ENCODE measurements around the gene MAPK6. TPM values are rescaled to one million over a fixed set of nuclear protein-coding genes. Genes with fewer than 3 reads are reported as not detected.

Gene MAPK6
- polyA plus RNA-seq, 1 donor: 26.4 TPM

DNA sequence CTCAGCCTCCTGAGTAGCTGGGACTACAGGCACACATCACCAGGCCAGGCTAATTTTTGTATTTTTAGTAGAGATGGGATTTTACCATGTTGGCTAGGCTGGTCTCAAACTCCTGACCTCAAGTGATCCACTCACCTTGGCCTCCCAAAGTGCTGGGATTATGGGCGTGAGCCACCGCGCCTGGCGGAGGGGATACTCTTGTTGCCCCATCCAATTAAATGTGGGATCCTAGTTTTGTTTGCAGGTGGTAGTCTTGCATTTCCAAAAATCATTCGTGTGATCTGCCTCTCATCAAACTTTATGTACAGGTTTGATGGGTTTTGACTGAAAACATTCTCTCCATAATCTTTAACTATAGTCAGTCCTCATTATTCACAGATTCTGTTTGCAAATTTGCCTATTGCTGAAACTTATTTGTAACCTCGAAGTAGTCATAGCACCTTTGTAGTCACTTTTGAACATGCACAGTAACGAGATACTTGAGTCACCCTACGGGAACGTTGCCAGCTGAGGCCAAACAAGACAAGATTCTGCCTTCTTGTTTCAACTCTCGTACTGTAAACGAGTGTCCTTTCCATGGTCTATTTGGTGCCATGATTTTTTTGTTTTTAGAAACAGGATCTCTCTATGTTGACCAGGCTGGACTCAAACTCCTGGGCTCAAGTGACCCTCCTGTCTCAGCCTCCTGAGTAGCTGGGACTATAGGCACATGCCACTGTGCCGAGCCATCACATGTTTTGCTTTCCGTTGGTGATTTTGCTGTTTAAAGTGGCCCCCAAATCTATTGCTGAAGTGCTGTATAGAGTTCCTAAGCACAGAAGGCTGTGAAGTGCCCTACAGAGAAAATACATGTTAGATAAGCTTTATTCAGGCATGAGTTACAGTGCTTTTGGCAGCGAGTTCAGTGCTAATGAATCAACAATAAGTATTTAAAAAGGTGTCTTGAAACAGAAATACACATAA, 8.1 kb upstream of the MAPK6 start:
- DNase-seq (ENCODE audit: low read depth): no peak

DNA sequence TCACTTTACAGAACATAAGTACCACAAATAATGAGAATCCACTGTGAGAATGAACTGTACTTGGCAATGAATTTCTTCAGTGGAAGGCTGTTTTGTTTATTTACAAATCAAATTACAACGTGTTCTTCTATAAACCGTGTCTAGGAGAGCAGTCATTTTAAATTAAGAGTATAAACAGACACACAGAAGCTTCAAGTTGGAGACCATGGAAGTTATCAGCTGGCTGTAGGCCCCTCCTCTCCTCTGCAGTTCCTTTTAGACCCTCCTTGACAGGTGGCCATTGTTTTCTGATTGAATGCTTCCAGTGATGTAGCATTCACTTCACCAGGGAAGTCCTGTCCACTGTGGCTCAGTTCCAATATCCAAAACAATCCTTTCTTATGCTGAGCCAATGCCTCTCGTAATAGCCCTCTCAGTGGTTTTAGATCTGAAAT, 7.3 kb upstream of the MAPK6 start:
- DNase-seq (ENCODE audit: low read depth): no peak

DNA sequence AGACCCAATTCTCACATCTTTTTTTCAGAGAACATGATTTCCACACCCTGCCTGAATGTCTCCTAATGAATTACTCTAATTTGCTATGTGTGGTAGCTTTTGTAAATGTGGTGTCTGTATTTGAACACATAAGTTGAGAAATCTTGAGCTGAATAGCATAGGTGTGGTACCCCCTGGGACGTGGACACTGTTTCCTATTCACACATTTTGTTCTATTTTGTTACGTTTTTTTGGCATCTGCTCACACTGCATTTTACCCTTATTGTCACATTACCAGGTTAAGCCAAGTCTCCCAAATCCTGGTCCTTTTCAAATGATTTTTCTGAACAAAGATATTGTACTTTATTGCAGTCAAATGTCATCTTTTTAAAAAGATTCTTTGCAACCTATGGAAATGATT, 6.8 kb upstream of the MAPK6 start:
- DNase-seq (ENCODE audit: low read depth): no peak

DNA sequence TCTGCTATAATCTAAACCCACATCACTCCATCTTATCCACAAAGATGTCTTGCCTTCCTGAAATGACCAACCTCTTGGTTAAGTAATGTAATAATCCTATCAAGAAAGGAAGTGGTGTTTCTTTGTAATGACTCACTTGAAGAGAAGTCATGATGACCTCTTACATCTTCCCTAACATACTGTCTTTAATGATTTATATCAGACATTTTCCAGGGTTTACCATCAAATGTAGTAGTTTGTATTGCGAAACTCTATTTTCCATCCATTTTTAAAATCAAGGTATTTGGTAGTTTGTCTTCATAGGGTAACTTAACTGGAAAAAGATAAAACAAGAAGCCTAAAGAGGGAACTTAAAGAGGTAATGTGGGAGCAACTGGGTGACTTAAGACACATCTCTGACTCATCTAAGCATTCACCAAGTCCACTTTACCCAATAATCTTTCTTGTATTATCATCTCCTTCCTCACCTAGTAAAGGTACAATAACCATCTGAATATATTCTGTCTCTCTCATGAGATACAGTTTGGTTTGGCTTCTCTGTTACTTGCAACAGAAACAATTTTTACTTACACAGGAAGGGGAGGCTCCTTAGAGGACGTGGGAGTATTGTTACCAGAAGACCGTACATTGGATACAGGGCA, 5.7 kb upstream of the MAPK6 start:
- DNase-seq (ENCODE audit: low read depth): no peak

DNA sequence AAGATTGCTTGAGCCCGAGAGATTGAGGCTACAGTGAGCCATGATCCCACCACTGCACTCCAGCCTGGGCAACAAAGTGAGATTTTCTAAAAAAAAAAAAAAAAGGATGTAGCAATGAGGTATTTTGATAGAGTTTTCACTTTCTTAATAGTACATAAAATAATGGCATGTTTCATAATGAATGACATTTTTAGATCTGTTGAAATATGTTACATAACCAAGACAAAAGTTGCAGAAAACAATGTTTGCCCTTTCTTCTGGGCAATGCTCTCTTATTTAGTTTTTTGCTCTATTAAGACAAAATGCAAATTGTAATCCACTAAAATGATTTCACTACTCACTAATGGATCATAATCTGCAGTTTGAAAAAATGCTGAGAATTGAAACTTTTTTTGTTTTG, 4.4 kb upstream of the MAPK6 start:
- no peak for DNase-seq (ENCODE audit: low read depth)

DNA sequence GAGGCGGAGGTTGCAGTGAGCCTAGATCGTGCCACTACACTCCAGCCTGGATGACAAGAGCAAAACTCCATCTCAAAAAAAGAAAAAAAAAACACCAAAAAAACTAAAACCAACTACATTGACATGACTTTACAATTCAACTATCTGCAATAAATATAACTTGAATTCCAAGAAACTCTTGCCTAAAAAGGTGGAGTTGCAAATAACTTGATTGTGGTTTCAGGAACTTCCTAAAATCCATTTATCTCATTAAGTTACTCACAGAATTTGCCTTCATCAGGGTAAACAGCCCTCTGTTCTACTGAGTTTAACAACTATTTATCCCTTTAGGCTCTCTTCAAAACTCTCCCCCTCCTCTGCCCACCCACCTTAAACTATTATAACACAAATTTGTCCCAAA, 2.7 kb upstream of the MAPK6 start:
- no peak for DNase-seq (ENCODE audit: low read depth)

DNA sequence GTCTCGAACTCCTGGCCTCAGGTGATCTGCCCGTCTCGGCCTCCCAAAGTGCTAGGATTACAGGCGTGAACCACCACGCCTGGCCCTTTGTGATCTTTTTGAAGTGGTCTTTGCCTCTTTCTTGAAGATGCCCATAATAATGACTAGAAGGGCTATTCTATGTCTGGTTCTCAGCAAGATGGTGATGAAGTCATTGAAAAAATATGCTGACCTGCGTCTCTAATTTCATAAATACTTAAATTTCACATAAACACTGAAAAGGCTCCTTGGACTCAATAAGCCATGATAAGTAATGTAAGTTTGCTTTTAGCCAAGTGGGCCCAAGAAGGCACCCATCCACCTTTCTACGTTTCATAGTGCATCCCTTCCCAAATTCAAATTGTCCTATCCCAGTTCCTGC, 775 bp upstream of the MAPK6 start:
- no peak for DNase-seq (ENCODE audit: low read depth)

DNA sequence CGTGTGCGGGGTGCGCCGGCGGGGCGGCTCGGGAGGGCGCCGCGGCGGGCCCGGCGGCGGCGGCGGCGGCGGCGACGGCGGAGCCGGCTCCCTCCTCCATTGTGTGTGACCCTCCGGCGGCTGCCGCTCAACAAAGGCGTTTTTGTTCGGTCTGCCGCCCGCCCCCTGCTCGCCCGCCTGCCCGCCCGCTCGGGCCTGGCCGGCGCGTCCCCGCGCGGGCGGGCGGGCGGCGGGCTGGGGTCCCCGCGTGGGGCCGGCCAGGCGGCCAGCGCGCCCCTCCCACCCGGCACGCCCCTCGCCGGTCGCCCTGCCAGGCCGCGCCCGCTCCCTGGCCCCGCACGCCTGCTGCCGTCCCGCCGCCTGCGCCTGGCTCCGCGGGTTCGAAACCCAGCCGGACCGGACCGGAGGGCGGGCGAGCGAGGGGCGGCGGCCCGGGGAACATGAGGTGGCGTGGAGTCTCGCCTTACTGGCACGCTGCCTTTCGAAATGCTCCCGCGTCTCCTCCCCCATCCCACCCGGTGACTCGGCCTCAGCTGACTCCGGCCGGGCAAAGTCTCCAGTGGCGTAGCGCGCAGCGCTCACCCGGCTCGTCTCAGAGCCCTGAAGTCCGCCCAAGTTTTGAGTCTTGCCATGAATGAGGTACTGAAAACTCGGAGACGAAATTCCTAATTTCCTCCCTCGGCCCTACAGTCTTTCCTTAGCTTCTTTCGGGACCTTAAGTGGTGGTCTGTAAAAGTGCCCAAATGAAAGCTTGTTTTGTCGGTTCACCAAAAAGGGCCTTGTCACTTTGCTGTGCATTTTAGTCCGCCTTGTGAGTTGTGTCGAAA, 588 bp downstream of the MAPK6 start:
- DNase-seq (ENCODE audit: low read depth): no peak

DNA sequence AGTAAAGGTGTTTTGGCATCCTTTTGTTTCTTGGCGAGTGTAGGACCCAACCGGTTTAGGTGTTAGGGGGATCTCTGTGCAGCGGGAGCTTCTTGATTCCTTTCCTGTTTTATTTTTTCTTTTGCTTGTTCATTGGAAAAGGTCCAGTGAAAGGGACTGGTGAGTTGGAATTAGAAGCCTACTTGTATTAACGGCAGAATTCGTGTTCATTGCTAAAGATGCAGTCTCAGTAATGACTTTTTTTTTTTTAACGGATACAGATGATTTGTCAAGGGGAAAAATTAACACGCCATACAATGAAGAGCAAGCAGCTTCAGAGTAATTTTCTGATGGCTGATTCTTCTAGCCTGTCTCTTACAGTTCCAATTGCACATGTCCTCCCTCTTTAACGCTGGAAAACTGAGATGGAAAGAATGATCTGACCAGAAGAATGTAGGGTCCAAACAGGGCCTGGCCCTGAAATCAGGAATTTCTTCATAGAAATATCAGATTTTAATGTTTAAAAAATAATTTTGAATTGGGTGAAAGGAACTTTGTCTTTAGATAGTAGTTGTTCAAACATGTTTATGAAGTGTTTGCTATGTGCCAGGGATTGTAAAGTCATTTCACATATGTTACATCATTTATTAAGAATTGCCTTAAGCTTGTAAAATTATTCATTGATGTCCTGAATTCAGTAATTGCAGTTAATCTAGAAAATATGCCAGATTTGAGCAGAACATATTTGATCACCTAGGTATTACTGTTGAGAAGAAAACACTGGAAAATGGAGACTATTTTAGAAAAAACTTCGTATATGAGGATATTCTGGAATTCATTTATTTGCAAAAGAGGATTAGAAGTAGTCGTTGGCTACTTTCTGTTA, 1.4 kb downstream of the MAPK6 start:
- no peak for DNase-seq (ENCODE audit: low read depth)

DNA sequence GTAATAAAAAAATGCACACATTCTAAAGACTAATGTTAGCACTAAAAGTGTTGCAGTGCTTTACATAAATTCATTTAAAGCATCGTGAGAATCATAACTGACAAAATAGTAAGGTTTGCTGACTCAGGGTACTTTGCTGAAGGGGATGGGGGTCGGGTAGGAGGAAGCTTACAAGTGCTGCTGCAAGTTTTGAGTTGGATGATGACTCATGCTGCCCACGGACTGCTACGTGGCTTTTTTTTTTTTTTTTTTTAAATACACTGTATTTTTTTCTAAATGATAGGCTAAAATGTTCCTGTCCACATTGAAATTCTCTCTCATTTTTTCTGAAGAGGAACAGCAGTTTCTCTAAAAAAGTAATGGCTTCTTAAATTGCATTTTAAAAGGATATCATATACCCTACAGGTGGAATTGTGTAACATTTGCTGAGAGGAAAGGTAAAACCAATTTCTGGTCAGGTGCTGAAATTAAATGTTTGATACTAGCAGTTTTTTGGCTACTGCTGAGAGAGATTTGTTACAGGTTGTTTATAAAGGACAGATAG, 2.2 kb downstream of the MAPK6 start:
- no peak for DNase-seq (ENCODE audit: low read depth)

DNA sequence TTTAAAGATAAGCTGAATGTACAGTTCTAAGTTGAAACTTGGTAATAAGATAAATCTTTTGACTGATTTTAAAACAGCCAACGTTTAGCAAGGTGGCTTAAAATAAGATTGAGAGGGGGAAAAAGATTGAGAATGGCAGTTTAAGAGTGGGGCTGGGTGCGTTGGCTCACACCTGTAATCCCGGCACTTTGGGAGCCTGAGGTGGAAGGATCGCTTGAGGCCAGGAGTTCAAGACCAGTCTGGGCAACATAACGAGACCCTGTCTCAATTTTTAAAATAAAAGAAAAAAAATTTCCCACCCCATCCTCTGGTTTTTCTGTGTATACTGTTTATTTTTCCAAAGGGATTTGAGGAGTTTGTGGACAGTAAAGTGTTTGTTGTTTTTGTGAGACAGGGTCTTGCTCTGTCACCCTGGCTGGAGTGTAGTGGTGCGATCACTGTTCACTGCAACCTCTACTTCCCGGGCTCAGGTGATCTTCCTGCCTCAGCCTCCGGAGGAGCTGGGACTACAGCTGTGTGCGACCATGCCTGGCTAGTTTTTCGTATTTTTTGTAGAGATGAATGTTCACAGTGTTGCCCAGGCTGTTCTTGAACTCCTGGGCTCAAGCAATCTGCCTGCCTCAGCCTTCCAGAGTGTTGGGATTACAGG, 3.0 kb downstream of the MAPK6 start:
- DNase-seq (ENCODE audit: low read depth): no peak

DNA sequence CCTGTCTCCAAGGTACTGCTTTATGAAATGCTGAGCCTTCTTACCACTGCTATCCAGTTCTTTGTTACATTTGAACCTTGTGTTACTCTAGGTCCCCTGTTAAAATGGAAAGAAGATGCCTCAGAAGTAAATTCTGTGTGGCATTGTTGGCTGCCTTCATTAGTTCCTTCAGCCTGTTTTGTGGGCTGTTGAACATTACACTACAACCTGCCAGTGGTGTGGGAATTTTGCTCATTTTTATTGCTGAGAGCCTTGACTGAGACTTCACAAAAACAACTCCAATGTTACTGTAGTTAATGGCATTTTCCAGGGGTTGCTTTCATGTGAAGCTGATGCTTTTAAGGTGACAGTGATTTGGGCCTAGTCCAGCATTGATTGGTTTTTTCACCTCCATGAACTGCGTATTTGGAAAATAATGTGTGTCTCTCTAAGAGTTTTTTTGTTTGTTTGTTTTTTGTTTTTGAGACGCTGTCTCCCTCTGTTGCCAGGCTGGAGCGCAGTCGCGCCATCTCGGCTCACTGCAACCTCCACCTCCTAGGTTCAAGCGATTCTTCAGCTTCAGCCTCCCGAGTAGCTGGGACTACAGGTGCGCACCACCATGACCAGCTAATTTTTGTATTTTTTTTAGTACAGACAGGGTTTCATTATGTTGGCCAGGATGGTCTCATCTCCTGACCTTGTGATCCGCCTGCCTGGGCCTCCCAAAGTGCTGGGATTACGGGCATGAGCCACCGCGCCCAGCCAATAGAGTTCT, 4.3 kb downstream of the MAPK6 start:
- no peak for DNase-seq (ENCODE audit: low read depth)

DNA sequence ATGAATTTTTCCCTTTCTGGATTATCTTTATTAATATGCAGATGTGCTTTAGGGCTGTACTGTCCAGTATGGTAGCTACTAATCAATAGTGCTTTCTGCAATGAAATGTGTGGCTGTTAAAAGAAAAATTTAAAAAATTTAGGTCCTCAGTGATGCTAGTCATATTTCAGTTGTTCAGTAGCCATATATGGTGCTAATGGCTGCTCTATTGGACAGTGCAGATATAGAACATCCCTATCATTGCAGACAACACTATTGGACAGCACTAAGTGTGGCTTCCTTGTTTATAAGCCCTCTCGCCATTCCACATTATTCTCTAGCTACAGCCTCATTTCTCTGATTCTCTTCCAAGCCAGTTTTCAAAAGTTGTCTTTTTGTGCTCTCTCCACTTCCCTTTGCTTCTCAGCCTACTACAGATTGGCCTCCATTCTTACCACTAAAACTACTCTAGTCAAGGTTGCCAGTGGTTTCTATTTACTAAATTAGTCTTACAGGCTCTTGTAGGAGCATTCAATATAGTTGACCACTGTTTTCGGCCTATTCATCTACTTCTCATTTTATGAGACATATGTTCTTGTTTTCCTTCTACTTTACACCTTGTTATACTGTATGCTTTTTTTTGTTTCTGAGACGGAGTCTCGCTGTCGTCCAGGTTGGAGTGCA, 9.5 kb downstream of the MAPK6 start:
- DNase-seq (ENCODE audit: low read depth): no peak

DNA sequence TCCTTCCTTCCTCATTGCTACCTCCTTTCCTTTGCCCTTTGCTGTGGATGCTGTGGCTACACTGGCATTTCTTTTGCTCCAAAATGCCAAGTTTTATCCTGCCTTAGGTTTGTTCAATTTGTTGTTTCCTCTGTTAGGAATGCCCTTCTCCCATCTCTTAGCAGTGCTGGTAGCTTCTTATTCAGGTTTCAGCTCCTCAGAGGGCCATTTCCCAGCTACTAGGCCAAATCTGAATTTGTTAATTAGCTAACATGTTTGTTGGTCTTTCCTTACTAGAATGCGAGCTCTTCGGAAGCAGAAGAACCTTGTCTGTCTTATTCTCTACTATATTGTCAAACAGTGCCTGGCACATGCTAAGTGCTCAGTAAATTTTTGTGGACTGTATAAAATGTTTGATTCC, 11.0 kb downstream of the MAPK6 start:
- no peak for DNase-seq (ENCODE audit: low read depth)

DNA sequence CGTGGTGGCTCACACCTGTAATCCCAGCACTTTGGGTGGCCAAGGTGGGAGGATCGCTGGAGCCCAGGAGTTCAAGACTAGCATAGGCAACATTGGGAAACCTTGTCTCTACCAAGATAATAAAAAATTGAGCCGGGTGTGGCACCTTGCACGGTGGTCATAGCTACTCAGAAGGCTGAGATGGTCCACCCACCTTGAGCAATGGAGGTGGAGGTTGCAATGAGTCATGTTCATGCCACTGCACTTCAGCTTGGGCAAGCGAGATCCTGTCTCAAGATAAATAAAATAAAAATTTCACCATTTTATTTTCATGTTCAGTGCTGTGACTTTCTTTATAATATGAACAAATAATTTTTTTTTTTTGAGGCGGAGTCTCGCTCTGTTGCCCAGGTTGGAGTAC, 12.5 kb downstream of the MAPK6 start:
- no peak for DNase-seq (ENCODE audit: low read depth)

DNA sequence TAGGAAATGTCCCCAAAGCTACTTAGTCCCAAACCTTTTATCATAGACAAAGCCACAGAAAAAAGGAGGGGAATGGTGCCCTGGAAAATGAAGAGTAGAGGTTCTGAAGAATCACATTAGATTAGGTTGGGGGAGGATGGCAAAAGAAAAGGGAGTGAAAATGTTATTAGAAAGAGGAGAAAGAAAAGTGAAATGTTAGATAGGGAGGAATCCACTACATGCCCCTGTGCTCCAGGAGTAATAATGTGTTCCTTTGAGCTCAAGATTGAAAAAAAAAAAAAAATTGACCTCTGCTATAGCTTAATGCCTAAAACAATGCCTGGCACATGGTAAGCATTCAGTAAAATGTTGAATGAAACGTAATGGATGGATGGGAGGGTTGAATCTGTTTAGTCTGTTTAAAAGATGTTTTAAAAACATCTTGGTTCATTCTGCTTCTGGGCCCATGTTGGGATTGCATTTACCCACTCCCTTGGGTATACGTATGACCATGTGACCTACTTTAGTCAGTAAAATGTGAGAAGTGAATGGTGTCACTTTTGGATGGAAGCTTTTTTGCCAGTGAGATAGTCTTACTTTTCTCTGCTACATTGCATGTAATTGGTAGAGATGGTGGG, 19.0 kb downstream of the MAPK6 start:
- no peak for DNase-seq (ENCODE audit: low read depth)

DNA sequence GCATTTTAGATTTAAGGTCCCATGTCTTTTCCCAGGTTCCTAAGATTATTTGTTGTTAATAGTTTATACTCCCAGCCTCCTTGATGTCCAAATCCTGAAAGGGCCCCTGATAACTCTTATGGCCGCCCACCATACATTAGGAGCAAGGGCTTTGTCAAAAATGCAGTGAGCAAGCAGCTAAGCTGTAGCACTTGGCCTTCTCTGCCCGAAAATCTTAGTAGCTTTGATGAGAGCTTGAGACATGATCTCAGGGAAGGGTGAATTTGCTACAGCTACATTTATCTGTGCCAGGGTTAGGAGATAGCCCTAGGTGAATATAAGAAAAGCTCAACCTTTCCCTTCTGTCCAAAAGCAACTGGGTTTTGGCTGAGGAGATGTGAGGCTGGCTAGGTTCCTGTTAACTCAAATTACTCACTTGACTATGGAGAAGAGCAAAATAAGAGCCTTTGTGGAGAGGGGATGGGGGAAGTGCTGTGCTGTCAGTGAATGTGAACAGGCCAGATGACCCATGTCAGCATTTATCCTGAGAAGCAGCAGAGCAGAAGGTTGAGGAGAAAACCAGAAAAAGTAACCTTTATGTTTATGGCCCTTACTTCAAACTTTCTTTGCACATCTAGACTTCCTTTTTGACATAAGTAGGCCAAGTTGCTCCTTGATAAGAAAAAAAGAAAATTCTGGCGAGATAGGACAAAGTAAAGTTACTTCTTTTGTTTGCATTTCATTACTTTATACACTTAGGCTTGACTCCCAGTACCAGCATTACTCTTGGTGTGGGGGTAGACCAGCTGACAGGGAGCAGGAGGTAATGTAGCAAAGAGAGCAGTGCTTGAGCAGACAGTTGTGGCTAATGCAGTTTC, 21.1 kb downstream of the MAPK6 start:
- DNase-seq (ENCODE audit: low read depth): no peak
